Duodenal mucosa (tissue), 2 donors: ENCODE data around the gene FCN2.

Source experiments
- H3K27ac ChIP-seq: one replicate; pipeline ENCODE4 v1.7.0; 2013; ENCODE audit warnings: low read depth, low read length
- H3K27me3 ChIP-seq, 2 donors: one replicate each; pipeline ENCODE4 v1.7.0; 2013; ENCODE audit warnings: low read length in 2 of 2, control low read depth in 1 of 2; ENCODE audit not compliant: insufficient read depth in 2 of 2, control insufficient read depth in 1 of 2
- H3K36me3 ChIP-seq, 2 donors: one replicate each; pipeline ENCODE4 v1.7.0; 2013; ENCODE audit warnings: low read length in 2 of 2, control low read depth in 1 of 2; ENCODE audit not compliant: insufficient read depth in 2 of 2, control insufficient read depth in 1 of 2
- H3K4me1 ChIP-seq, 2 donors: one replicate each; pipeline ENCODE4 v1.7.0; 2013; ENCODE audit warnings: low read length in 2 of 2, control low read depth in 1 of 2; ENCODE audit not compliant: insufficient read depth in 2 of 2, control insufficient read depth in 1 of 2
- H3K4me3 ChIP-seq, 2 donors: one replicate each; pipeline ENCODE4 v1.7.0; 2013; ENCODE audit warnings: low read length in 2 of 2, low read depth in 1 of 2
- H3K9ac ChIP-seq, 2 donors: one replicate each; pipeline ENCODE4 v1.7.0; 2013; ENCODE audit warnings: low read length in 2 of 2, low read depth in 1 of 2
- H3K9me3 ChIP-seq, 2 donors: one replicate each; pipeline ENCODE4 v1.7.0; 2013; ENCODE audit warnings: low read length in 2 of 2, control low read depth in 1 of 2; ENCODE audit not compliant: control insufficient read depth in 1 of 2

FCN2 gene

DNA sequence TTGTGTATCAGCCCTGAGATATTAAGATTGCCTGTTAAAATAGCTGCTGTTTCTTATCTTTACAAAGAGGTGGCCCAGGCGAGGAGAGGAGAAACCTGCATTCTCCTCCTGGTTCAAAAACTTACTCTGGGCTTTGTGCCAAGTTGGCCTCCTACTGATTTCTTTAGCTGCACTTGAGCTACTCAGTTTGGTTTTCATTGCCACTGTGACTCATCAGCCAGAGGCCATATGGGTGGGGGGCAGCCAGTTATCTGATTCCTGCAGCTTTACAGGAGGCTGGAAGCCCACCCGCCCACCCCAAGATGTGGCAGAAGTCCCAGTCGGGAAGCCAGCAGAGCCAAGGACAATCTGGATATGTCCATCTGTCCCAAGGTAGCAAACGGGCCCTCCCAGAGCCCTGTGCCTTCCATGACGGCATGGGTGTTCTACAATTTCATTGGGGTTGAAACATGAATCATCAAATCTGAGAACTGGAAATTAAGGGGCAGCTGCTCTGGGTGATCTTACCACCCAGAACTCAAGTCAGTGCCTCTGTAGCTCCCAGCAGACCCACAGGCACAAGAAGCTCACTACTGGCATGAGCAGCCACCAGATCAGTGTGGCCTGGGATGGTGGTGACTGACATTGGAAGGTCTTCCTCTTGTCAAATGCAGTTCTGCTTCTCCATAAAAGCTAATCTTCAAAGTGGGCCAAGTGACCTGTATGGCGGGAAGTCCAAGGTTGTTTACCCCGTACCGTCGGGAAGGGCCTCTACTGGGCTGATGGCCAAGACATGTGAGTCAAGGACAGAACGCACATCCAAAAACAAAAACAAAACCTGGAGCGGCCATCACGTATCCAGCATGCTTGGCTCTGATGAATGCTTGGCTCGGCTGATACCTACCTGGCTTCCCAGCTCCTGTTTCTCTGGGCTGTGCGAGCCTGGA, 15.6 kb downstream of the FCN2 start:
- Histone ChIP-seq H3K4me3 (no peak overlapping the region), H3K36me3 (no peaks in the 10 kb centered on the region), H3K9ac (no peak overlapping the region), H3K4me1 (no peaks in the 10 kb centered on the region), H3K27me3 (no peaks in the 10 kb centered on the region), H3K9me3 (peaks cover 0 to 6% of the 10 kb centered on the region in 2 donors), H3K27ac (no peak overlapping the region)

DNA sequence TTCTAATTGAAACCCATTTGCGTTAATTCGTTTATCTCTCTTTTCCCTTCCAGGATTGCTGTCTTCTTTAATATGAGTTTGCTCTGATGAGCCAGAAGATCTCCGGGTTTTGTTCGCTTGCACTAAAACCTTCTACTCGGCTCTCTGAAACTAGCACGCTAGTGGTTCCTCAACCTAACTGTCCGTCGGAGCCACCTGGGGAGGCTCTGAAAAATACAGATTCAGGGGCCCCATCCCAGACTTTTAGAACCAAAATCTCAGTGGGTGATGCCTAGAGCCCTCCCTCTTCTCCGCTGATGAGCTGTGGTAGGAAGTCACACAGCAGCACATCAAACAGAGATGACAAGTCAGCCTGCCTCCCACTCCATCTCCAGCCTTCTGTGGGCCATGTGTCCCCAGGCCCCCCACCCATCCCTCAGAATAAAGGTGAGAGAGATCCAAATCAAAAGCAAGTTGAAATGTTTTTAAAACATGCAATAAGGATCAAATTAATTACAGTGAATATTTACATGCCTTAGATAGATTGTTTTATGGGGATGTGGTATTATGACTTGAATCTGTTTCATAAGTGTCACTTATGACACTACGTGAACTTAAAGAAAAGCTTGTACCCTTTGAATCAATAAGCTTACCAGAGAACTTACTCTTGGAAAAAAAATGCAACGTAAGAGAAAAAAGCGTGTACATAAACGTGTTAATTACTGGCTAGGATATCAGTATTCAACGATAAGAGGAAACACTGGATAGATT, 16.4 kb downstream of the FCN2 start:
- Histone ChIP-seq H3K4me1 (no peaks in the 10 kb centered on the region), H3K9ac (no peak overlapping the region), H3K27ac (no peak overlapping the region), H3K27me3 (no peaks in the 10 kb centered on the region), H3K4me3 (no peak overlapping the region), H3K9me3 (peaks cover 0 to 6% of the 10 kb centered on the region in 2 donors), H3K36me3 (no peaks in the 10 kb centered on the region)

DNA sequence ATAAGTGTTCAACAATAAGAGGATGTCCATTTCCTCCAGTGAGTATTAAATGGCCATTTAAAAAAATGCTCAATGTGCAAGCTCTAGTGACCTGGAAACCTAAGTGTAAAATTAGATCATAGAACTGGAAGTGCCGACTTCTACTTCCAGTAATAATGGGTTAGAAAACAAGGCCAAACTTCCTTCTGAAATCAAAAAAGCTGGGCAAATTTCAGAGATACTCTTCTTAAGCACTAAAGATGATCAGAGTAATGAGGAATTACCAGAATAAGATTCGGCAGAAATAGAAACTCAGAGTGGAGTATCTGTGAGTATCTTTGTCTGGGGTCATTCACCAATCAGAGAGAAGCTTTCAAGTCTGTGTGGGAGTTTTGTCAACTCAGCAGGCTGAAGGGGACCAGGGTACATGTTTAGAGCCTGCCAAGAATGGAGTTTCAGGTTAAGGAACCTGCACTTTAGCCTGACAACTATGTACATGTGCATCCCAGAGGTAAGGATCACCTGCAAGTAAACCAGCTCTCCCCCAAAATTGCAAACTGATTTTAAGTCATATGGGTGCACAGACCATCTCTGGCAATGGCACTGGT, 17.1 kb downstream of the FCN2 start:
- Histone ChIP-seq H3K4me3 (no peak overlapping the region), H3K27ac (no peak overlapping the region), H3K36me3 (no peaks in the 10 kb centered on the region)

DNA sequence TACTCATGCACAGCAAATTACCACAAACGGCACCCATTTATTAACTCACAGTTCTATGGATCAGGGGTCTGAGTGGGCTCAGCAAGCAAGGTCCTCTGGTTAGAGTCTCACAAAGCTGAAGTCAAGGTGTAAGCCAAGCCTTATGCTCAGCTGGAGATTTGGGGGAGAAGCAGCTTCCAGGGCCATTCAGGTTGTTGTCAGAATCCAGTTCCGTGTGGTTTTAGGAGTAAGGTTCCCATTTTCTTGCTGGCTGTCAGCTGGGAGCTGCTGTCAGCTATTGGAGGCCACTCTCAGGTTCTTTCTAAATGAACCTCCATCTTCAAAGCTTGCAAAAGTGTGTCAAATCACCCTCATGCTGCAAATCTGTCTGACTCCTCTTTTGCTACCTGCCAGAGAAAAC, 17.7 kb downstream of the FCN2 start:
- Histone ChIP-seq H3K4me1 (no peaks in the 10 kb centered on the region), H3K36me3 (no peaks in the 10 kb centered on the region), H3K9me3 (peaks cover 0 to 6% of the 10 kb centered on the region in 2 donors), H3K4me3 (no peak overlapping the region), H3K27me3 (no peaks in the 10 kb centered on the region), H3K27ac (no peak overlapping the region), H3K9ac (no peak overlapping the region)

More for the DNA sequence above, 17.1 kb downstream of the FCN2 start:
- Histone ChIP-seq H3K9me3 (peaks cover 0 to 6% of the 10 kb centered on the region in 2 donors), H3K4me1 (no peaks in the 10 kb centered on the region), H3K27me3 (no peaks in the 10 kb centered on the region), H3K9ac (no peak overlapping the region)

DNA sequence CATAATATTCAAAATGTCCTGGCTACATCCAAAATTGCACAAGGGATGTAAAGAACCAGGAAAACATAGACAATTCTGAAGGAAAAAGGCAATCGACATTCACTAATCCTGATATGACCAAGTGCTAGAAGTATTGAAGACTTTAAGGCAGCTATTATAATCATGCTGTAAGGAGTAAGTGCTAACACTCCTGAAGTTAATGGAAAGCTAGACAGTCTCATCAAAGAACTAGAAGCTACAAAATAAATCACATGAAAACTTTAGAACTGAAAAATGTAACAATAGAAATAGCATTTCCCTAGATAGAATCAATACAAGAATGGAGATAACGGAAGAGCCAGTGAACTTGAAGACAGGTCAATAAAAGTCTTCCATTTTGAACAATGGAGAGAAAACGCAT, 18.6 kb downstream of the FCN2 start:
- H3K27me3 ChIP-seq: no peaks in the 10 kb centered on the region
- no peak overlapping the region for H3K27ac ChIP-seq
- H3K36me3 ChIP-seq: no peaks in the 10 kb centered on the region
- H3K4me3 ChIP-seq: no peak overlapping the region
- no peak overlapping the region for H3K9ac ChIP-seq
- no peaks in the 10 kb centered on the region for H3K4me1 ChIP-seq
- peaks cover 0 to 6% of the 10 kb centered on the region in 2 donors for H3K9me3 ChIP-seq

DNA sequence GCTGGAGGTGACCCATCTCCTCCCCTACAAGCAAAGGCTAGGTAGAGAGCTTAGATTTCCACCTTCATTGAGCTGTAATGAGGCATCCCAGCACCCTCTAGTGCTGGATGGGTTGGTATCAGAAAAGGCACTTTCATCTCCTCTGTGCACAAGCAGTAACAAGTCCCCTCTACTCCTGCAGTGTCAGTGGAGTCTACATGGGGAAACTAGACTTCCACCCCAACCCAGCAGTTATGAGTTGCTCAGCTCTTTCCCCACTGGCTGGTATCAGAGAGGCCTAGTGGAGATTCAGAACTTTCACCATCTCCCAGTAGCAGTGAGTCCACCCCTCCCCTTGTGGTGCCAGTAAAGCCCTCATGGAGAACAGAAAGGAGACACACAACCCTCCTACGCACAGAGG, 19.2 kb downstream of the FCN2 start:
- no peaks in the 10 kb centered on the region for H3K4me1 ChIP-seq
- no peak overlapping the region for H3K9ac ChIP-seq
- no peaks in the 10 kb centered on the region for H3K36me3 ChIP-seq
- H3K27ac ChIP-seq: no peak overlapping the region
- no peaks in the 10 kb centered on the region for H3K27me3 ChIP-seq
- peaks cover 0 to 3% of the 10 kb centered on the region in 2 donors for H3K9me3 ChIP-seq
- no peak overlapping the region for H3K4me3 ChIP-seq

DNA sequence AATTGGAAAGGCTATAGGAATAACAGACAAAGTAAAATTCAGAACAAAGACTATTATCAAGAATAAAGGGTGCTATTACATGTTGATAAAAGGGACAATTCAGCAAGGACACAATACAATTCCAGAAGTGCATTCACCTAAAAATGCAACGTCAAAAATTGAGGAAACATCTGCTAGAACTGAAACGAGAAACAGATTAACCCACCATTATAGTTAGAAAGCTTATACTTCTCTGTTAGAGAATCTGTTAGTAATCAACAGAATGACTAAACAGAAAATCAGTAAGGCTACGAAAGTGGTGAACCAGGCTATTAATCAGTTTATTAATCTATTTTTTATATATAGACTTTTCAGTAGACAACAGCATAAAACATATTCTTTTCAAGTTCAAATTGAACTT, 22.3 kb downstream of the FCN2 start:
- Histone ChIP-seq H3K36me3 (no peaks in the 10 kb centered on the region), H3K27me3 (no peaks in the 10 kb centered on the region), H3K9me3 (no peaks in the 10 kb centered on the region), H3K4me1 (no peaks in the 10 kb centered on the region), H3K9ac (no peak overlapping the region), H3K4me3 (no peak overlapping the region), H3K27ac (no peak overlapping the region)

DNA sequence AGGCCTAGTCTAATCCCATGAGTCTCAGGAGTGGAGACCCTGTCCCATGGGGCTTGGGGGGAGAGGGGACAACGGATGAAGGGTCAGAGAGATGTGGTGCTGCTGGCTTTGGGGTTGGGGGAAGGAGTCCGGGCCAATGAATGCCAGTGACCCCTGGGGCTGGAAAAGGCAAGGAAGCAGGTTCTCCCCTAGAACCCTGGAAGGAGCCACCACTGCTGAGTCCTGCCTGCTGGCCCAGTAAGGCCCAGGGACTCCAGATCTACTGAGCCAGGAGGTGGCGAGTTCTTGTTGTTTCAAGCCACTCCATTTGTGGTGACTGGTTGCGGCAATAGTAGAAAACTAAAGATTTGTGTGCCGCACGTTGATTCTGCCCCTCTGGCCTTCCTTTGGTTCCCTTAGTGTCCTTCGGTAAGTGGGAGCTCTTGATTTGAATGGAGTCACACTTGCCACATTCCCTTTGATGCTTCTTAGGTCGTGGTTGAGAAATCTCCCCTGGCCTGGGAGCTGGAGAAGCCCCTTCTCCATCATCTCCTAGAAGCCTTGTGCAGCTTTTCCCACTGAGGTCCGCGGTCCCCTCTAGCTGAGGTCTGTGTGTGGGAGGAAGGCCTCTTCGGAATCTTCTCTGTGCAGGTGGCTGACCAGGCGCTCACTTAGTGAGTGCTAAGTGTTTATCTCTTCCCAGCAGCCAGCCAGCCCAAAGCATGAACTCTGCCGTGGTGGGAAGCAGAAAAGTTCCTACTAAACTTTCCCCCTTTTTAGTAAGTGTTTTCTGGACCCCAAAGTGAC, 28.1 kb downstream of the FCN2 start:
- Histone ChIP-seq H3K9ac (no peak overlapping the region), H3K4me3 (no peak overlapping the region), H3K4me1 (no peaks in the 10 kb centered on the region), H3K27ac (no peak overlapping the region), H3K36me3 (no peaks in the 10 kb centered on the region), H3K27me3 (no peaks in the 10 kb centered on the region), H3K9me3 (no peaks in the 10 kb centered on the region)

DNA sequence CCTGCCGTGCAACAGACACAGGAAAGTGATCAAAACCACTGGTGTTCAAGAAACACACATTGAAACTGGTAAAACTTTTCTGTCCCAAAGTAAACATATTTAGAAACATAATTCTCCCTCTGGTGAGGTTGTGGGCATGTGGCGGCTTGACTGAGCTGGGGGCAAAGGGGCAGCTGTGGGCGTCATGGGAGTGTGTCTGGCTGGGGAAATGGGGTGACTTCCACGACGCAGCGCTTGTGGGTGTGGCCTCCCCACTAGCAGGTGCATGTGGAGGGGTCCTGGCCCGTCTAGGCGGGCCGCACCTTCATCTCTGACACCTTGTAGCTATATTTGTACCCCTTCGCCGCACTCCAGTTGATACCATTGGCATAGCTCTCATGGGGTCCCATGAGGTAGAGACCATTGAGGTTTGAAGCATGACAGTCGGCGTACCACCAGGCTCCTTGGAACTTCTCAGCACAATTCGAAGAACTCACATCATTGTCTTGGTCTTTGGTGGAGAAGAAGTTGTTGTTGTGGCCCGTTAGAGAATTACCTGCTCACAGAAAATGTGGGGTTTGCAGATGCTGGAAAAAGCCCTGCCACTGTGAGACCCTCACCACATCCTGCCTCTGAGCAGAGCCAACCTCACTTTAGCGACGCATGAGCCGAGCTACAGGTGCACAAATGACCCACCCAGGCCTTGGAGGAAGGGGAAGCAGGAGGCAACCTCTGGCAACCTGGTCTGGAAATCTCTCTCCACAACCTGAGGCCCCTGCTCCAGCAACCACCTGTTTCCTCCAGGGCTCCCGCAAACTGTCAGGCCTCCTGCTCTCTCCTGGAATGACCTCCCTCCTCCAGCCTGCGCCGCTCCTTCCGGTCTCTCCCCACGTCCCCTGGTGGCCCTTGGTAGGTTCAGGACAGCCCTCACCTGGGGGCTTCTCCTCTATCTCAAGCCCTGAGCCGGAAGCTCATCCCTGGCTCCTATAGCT, 29.2 kb downstream of the FCN2 start:
- no peak overlapping the region for H3K9ac ChIP-seq
- no peak overlapping the region for H3K27ac ChIP-seq
- H3K27me3 ChIP-seq: no peaks in the 10 kb centered on the region
- H3K36me3 ChIP-seq: no peaks in the 10 kb centered on the region
- no peaks in the 10 kb centered on the region for H3K4me1 ChIP-seq
- no peaks in the 10 kb centered on the region for H3K9me3 ChIP-seq
- no peak overlapping the region for H3K4me3 ChIP-seq
